Measurements from ENCODE around the gene KDM1A. TPM values are rescaled to one million over a fixed set of nuclear protein-coding genes. Genes with fewer than 3 reads are reported as not detected.

Gene KDM1A
- total RNA-seq, 2 donors from 2014 or later: 49.2 to 50.7 TPM

DNA sequence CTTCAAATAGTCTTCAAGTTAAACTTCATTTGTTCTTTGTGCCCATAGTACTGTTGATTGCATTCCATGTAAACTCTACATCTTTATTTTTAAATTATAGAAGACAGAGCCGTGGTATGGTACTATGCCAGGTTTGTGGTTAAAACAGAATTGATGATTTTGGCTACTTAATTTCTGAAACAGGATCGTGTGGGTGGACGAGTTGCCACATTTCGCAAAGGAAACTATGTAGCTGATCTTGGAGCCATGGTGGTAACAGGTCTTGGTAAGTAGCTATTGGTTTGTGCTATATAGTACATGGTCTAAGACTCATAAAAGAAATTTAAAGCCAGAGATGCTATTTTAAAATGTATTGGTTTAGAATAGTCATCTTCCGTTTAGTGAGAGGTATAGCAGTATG lies 38.0 kb downstream of the KDM1A start:
- no peak for DNase-seq
- no peak overlapping the region for H3K27ac Mint-ChIP-seq
- no peak for ATAC-seq (replicated peaks in 1 of 2)
- H3K36me3 Mint-ChIP-seq (ENCODE audit: insufficient read depth in 2 of 2): peaks cover 0 to 15% of the 10 kb centered on the region in 2 donors
- H3K27me3 Mint-ChIP-seq (ENCODE audit: low read depth): no peaks in the 10 kb centered on the region
- H3K4me1 Mint-ChIP-seq (ENCODE audit: low read depth): no peaks in the 10 kb centered on the region
- H3K4me3 Mint-ChIP-seq: no peak overlapping the region
- no peaks in the 10 kb centered on the region for H3K9me3 Mint-ChIP-seq

DNA sequence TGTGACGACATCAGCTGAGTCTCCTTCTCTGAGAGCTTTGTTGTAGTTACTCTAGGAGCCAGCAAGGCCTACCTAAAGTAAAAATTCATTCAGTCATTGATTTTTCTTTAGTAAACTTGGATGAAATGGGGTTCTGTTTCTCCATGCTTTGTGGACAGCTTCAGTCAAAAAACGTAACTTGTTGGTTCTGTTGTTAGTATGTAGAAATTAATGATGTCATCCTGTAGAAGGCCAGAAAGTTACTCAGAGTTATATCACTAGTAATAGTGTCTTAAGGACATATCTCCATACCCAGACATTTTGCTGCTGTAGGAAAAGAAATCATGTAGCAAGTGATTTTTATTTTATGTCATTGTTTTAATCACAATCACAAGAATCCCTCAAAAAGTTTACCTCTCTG lies 43.0 kb downstream of the KDM1A start:
- H3K27ac Mint-ChIP-seq: no peak overlapping the region
- H3K9me3 Mint-ChIP-seq: no peaks in the 10 kb centered on the region
- DNase-seq (no peak), ATAC-seq (replicated peaks in 1 of 2) (no peak)
- no peak overlapping the region for H3K4me3 Mint-ChIP-seq
- H3K27me3 Mint-ChIP-seq (ENCODE audit: low read depth): no peaks in the 10 kb centered on the region
- peaks cover 0 to 22% of the 10 kb centered on the region in 2 donors for H3K36me3 Mint-ChIP-seq (ENCODE audit: insufficient read depth in 2 of 2)
- H3K4me1 Mint-ChIP-seq (ENCODE audit: low read depth): no peaks in the 10 kb centered on the region

DNA sequence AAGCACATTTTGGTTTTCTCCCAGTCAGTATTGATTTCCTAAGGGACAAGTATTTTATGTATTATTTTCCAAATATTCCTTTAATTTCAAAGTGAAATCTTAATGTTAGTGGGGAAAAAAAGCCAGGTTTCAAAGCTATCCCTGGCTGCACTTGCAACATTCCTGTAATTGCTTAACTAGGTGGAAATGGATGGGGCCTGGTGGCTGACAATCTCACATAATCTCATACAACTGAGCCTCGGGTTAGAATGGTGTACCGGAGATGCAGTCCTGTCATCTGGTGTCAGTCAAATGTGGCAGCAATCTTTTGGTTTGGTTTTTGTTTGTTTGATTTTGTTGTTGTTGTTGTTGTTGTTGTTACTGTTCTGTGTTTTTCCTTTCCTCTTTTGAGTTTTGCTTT lies 46.1 kb downstream of the KDM1A start:
- no peaks in the 10 kb centered on the region for H3K27me3 Mint-ChIP-seq (ENCODE audit: low read depth)
- no peak overlapping the region for H3K27ac Mint-ChIP-seq
- ATAC-seq (replicated peaks in 1 of 2) (no peak), DNase-seq (no peak)
- peaks cover 3 to 16% of the 10 kb centered on the region in 2 donors for H3K36me3 Mint-ChIP-seq (ENCODE audit: insufficient read depth in 2 of 2)
- H3K4me3 Mint-ChIP-seq: no peak overlapping the region
- no peaks in the 10 kb centered on the region for H3K9me3 Mint-ChIP-seq
- H3K4me1 Mint-ChIP-seq (ENCODE audit: low read depth): no peaks in the 10 kb centered on the region

DNA sequence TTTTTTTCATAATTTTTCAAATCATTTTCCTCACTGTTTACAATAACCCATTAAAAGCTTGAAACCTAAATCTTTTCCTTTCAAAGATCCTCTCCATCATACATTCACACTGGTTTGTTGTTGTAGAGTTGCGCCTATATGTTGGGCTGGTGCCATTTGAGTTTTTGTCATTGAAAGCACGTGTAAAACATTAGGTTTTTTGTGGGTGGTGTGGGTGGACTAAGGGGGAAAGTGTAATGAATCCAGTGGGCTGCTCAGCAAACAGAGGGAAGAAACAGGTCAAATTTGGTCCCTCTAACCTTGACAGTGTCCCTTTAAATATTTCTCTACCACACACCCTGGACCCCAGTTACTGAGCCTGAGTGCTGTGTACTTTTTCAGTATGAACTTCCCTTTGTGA lies 46.8 kb downstream of the KDM1A start:
- Mint-ChIP-seq H3K27ac (no peak overlapping the region), H3K36me3 (ENCODE audit: insufficient read depth in 2 of 2) (peaks cover 3 to 16% of the 10 kb centered on the region in 2 donors), H3K27me3 (ENCODE audit: low read depth) (no peaks in the 10 kb centered on the region), H3K4me1 (ENCODE audit: low read depth) (no peaks in the 10 kb centered on the region), H3K9me3 (no peaks in the 10 kb centered on the region), H3K4me3 (no peak overlapping the region)
- ATAC-seq (replicated peaks in 1 of 2) (no peak), DNase-seq (no peak)

DNA sequence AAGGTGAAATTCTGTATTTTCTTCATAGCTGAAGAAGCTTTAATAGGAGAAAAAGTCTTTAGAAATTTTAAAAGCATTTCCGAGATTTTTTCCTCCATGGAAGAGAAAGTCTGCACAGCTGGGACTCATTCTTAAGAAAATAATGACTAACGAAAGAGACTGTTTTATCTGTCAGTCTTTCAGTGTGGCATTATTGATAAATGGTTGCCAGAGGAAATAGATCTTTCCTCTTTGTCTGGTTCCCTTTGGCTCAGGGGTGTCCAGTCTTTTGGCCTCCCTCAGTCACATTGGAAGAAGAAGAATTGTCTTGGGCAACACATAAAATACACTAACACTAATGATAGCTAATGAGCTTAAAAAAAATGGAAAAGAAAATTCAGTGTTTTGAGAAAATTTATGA lies 49.9 kb downstream of the KDM1A start:
- DNase-seq (no peak), ATAC-seq (replicated peaks in 1 of 2) (no peak)
- H3K9me3 Mint-ChIP-seq: no peaks in the 10 kb centered on the region
- H3K4me3 Mint-ChIP-seq: no peak overlapping the region
- no peaks in the 10 kb centered on the region for H3K4me1 Mint-ChIP-seq (ENCODE audit: low read depth)
- H3K27me3 Mint-ChIP-seq (ENCODE audit: low read depth): no peaks in the 10 kb centered on the region
- H3K27ac Mint-ChIP-seq: no peak overlapping the region
- H3K36me3 Mint-ChIP-seq (ENCODE audit: insufficient read depth in 2 of 2): peaks cover 4 to 14% of the 10 kb centered on the region in 2 donors

DNA sequence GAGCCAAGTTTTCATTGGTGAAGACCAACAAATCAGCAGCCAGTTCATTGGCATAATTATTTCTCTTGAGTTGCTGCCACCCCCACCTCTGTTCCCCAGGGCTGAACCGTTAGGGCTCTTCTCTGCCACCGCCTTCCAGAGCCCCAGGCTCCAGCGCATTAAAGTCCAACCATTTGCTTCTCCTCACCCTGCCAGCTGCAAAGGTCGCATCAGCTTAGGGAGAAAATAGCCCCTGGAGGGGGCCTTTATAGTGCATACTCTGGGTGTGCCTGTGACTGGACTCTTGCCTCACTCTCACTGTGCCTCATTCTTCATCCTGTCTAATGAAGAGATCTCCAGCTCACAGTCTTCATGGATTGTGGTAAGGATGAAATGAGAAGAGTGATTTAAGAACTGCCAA lies 50.4 kb downstream of the KDM1A start:
- H3K4me1 Mint-ChIP-seq (ENCODE audit: low read depth): no peaks in the 10 kb centered on the region

DNA sequence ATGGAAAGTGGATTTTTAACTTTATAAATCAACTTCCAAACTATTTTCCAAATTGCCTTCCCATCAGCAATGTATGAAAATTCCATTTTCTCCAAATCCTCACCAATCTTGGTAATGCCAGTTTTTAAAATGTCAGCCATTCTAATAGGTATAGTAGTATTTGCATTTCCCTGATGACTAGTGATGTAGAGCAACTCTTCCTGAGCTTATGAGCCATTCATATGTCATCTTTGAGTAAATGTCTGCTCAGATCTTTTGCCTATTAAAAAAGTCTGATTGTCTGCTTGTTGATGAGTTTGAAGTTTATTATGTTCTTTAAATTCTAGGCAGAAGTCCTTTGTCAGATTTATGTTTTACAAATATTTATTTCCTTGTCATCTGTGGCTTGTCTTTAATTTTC lies 54.7 kb downstream of the KDM1A start:
- ATAC-seq (replicated peaks in 1 of 2): no peak
- Mint-ChIP-seq H3K27me3 (ENCODE audit: low read depth) (no peaks in the 10 kb centered on the region), H3K36me3 (ENCODE audit: insufficient read depth in 2 of 2) (peaks cover 4 to 18% of the 10 kb centered on the region in 2 donors)

More for the DNA sequence above, 50.4 kb downstream of the KDM1A start:
- H3K9me3 Mint-ChIP-seq: no peaks in the 10 kb centered on the region
- peaks cover 4 to 17% of the 10 kb centered on the region in 2 donors for H3K36me3 Mint-ChIP-seq (ENCODE audit: insufficient read depth in 2 of 2)
- no peak for ATAC-seq (replicated peaks in 1 of 2)
- no peak overlapping the region for H3K4me3 Mint-ChIP-seq
- H3K27me3 Mint-ChIP-seq (ENCODE audit: low read depth): no peaks in the 10 kb centered on the region
- H3K27ac Mint-ChIP-seq: no peak overlapping the region
- no peak for DNase-seq

DNA sequence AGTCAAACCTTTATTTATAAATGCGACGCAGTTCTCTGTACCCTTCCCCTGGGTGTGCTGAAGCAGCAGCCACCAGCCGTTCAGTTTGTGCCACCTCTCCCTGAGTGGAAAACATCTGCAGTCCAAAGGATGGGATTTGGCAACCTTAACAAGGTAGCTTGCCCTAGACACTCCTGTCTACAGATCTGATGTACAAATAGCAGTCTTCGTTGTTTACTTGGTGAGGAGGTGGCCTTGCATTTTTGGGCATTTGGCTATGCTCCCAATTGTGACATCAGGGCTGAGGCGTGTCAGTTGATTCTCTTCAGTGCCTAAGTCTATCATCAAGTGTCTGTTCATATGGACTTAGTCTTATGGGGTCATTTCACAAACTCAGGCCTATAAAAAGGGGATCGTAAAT lies 59.8 kb downstream of the KDM1A start:
- H3K36me3 Mint-ChIP-seq (ENCODE audit: insufficient read depth in 2 of 2): peaks cover 3 to 22% of the 10 kb centered on the region in 2 donors
- H3K9me3 Mint-ChIP-seq: no peaks in the 10 kb centered on the region
- H3K4me3 Mint-ChIP-seq: no peak overlapping the region
- no peaks in the 10 kb centered on the region for H3K27me3 Mint-ChIP-seq (ENCODE audit: low read depth)
- no peak overlapping the region for H3K27ac Mint-ChIP-seq
- DNase-seq (no peak), ATAC-seq (replicated peaks in 1 of 2) (no peak)
- H3K4me1 Mint-ChIP-seq (ENCODE audit: low read depth): no peaks in the 10 kb centered on the region

More for the DNA sequence above, 54.7 kb downstream of the KDM1A start:
- DNase-seq: no peak
- H3K4me1 Mint-ChIP-seq (ENCODE audit: low read depth): no peaks in the 10 kb centered on the region
- H3K4me3 Mint-ChIP-seq: no peak overlapping the region
- no peaks in the 10 kb centered on the region for H3K9me3 Mint-ChIP-seq
- H3K27ac Mint-ChIP-seq: no peak overlapping the region

DNA sequence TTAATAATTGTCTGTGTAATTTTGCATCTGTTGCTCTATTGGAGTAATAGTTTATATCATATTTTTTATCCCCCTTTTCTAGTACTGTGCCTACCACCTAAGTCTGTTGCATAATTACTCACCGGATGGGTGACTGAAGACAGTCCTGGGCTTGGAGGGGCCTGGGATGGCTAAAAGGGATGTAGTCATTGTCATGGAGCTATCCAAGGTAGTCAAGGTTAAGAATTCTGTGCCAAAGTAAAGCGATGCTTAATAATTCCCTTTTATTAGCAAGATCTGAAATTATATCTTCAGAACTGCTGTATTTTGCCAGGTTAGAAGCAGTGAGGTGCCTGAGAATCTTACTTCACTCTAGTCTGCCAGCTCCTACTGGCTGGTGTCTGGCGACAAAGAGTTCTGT lies 61.6 kb downstream of the KDM1A start:
- no peak for ATAC-seq (replicated peaks in 1 of 2)
- Mint-ChIP-seq H3K36me3 (ENCODE audit: insufficient read depth in 2 of 2) (peaks cover 3 to 20% of the 10 kb centered on the region in 2 donors), H3K4me3 (no peak overlapping the region), H3K4me1 (ENCODE audit: low read depth) (no peaks in the 10 kb centered on the region), H3K27ac (peak overlapping the region; percentile 20), H3K9me3 (no peaks in the 10 kb centered on the region), H3K27me3 (ENCODE audit: low read depth) (no peaks in the 10 kb centered on the region)
- no peak for DNase-seq

DNA sequence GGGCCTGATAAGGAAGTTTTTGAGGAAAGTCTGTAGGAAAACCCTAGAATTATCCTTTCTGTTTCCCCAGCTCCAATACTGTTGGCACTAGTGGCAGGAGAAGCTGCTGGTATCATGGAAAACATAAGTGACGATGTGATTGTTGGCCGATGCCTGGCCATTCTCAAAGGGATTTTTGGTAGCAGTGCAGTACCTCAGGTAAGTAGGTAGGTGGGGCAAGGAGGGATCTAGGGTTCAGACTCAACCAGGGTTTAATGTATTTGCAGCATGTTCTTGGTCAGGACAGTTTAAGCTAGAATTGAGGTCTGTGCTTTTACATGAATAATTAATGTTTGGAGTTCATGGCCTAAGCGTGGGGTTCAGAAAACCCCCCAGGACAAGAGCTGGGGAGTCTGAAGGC lies 62.1 kb downstream of the KDM1A start:
- DNase-seq: no peak
- H3K9me3 Mint-ChIP-seq: no peaks in the 10 kb centered on the region
- H3K27ac Mint-ChIP-seq: no peak overlapping the region
- no peaks in the 10 kb centered on the region for H3K27me3 Mint-ChIP-seq (ENCODE audit: low read depth)
- ATAC-seq (replicated peaks in 1 of 2): no peak
- peaks cover 3 to 20% of the 10 kb centered on the region in 2 donors for H3K36me3 Mint-ChIP-seq (ENCODE audit: insufficient read depth in 2 of 2)
- no peaks in the 10 kb centered on the region for H3K4me1 Mint-ChIP-seq (ENCODE audit: low read depth)
- no peak overlapping the region for H3K4me3 Mint-ChIP-seq

DNA sequence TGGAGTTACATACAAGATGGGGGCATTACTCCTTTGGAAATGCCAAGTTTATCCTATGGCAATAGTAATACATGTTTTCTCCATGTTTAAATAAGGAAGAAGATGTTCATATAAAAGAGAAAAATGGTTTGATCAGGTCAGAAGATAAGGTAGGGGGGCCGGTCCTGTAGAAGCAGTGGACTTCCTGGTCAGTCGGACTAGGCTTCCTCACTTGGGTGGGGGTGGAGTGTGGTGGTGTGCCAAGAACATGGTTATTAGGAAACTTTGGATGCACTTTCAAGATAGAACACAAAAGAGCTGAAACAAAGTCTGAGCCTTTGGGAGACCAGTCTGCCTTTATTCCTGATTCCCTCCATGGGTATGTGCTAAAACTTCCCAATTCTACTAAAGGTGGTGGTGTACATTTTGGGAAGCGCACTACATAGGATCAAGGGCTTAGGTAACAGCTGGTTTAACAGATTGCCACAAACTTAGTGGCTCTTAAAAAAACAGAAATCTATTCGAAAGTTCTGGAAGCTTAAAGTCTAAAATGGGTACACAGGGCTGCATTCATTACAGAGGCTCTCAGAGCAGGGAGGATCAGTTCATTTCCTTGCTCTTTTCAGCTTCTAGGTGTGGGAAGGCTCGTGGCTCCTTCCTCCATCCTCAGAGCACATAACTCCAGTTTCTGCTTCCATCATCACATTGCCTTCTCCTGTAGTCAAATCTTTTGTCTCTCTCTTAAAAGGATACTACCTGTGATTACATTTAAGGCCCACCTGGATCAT lies 64.6 kb downstream of the KDM1A start:
- Mint-ChIP-seq H3K4me1 (ENCODE audit: low read depth) (no peaks in the 10 kb centered on the region), H3K36me3 (ENCODE audit: insufficient read depth in 2 of 2) (peaks cover 3 to 19% of the 10 kb centered on the region in 2 donors), H3K4me3 (no peak overlapping the region), H3K9me3 (no peaks in the 10 kb centered on the region), H3K27ac (no peak overlapping the region), H3K27me3 (ENCODE audit: low read depth) (no peaks in the 10 kb centered on the region)
- ATAC-seq (replicated peaks in 1 of 2) (no peak), DNase-seq (no peak)

DNA sequence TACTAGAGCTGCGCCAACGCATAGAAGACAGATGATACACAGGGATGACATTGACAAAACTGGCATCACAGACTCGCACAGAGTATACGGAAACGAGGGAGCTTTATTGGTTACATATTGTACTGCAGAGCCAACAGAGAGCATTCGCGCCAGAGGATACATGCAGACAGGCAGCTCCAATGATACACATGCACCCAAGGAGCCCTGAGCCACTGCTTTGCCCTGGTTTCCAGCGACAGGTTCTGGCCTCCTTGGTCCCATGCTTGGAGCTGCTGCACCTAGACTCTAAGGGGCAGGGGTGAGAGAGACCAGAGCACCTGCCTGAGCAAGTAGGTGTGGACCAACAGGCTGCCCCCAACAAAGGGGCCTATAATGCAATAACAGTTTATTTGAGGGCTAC lies 65.6 kb downstream of the KDM1A start:
- peaks cover 3 to 13% of the 10 kb centered on the region in 2 donors for H3K36me3 Mint-ChIP-seq (ENCODE audit: insufficient read depth in 2 of 2)

DNA sequence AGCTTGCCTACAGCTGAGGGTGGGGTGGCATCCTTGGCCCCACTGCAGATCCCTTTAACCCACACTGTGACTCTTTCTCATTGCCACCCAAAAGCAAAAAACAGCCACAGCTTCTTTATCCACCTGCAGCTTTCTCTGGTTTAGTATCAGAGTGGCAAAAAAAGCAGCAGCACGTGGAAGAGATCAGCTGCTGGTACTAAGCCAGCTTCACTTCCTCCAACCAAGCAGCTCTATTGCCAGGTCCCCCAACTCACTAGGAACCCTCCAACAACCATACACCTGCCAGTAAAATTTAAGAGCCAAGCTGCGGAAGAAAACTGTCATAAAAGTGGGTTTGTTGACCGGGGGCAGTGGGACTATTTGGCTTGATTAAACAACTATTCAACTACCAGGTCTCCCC lies 66.4 kb downstream of the KDM1A start:
- H3K36me3 Mint-ChIP-seq (ENCODE audit: insufficient read depth in 2 of 2): peaks cover 0 to 7% of the 10 kb centered on the region in 2 donors
- no peaks in the 10 kb centered on the region for H3K9me3 Mint-ChIP-seq
- no peak overlapping the region for H3K4me3 Mint-ChIP-seq
- H3K27me3 Mint-ChIP-seq (ENCODE audit: low read depth): no peaks in the 10 kb centered on the region
- H3K27ac Mint-ChIP-seq: no peak overlapping the region
- ATAC-seq (replicated peaks in 1 of 2) (no peak), DNase-seq (no peak)
- H3K4me1 Mint-ChIP-seq (ENCODE audit: low read depth): no peaks in the 10 kb centered on the region

More for the DNA sequence above, 65.6 kb downstream of the KDM1A start:
- DNase-seq (no peak), ATAC-seq (replicated peaks in 1 of 2) (no peak)
- no peak overlapping the region for H3K4me3 Mint-ChIP-seq
- H3K27ac Mint-ChIP-seq: no peak overlapping the region
- H3K27me3 Mint-ChIP-seq (ENCODE audit: low read depth): no peaks in the 10 kb centered on the region
- H3K4me1 Mint-ChIP-seq (ENCODE audit: low read depth): no peaks in the 10 kb centered on the region
- no peaks in the 10 kb centered on the region for H3K9me3 Mint-ChIP-seq

DNA sequence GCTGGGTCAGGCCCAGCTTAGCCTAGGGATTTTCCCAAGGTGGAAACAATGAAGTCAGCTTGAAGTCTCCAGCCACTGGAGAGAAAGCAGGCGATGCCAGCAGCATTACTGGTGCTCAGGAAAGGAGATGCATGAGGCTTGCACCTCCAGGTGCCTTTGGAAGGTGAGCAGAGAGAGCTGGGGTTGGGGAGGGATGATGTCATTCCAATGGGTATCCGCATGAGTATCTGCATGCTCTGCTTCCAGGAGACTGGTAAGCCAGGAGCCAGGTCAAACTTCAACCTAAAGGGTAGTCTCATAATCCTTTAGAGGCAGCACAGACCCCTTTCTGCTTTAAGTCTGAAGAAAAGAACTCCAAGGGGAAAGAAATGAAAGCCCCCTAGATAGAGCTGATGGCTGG lies 68.8 kb downstream of the KDM1A start:
- H3K4me1 Mint-ChIP-seq (ENCODE audit: low read depth): no peaks in the 10 kb centered on the region
- no peaks in the 10 kb centered on the region for H3K27me3 Mint-ChIP-seq (ENCODE audit: low read depth)
- H3K4me3 Mint-ChIP-seq: no peak overlapping the region
- H3K27ac Mint-ChIP-seq: no peak overlapping the region
- peaks cover 0 to 5% of the 10 kb centered on the region in 2 donors for H3K36me3 Mint-ChIP-seq (ENCODE audit: insufficient read depth in 2 of 2)
- ATAC-seq (replicated peaks in 1 of 2) (no peak), DNase-seq (no peak)
- H3K9me3 Mint-ChIP-seq: no peaks in the 10 kb centered on the region

Measured in activated T-cell treated with anti-CD3 and anti-CD28 coated beads, Interleukin-2, amount 50 U/mL, for 72 hours (primary cell).